Breast epithelium (tissue), 4 donors: ENCODE results near the gene KCNA1. TPM values are rescaled to one million over a fixed set of nuclear protein-coding genes. Genes with fewer than 3 reads are reported as not detected.
A peak's percentile ranks its signal among the peaks of the same experiment; 100 is the strongest.

Experiments used
- DNase-seq, 2 donors: peaks; one replicate each; pipeline ENCODE4 v3.0.0-alpha.2; 2019; ENCODE audit warnings: low spot score in 2 of 2
- H3K27ac ChIP-seq, 2 donors: fragments of 200-600 bp; sonication (generic) in 1 of 2; one replicate each; pipeline ENCODE4 v1.5.1; 2016 to 2019; ENCODE audit warnings: mild to moderate bottlenecking in 1 of 2
- H3K27me3 ChIP-seq, 2 donors: fragments of 200-600 bp; sonication (generic) in 1 of 2; one replicate each; pipeline versions ENCODE4 v1.5.1 to v1.6.0; 2017 to 2019; ENCODE audit warnings: control low read depth in 1 of 2, mild to moderate bottlenecking in 1 of 2
- H3K36me3 ChIP-seq: fragments of 200-600 bp; one replicate; pipeline ENCODE4 v1.5.1; 2019
- H3K4me1 ChIP-seq, 2 donors: fragments of 200-600 bp; sonication (generic); one replicate each; pipeline ENCODE4 v1.5.1; 2016 to 2019; ENCODE audit warnings: control low read depth in 1 of 2
- H3K4me3 ChIP-seq, 3 donors: fragments of 200-600 bp; sonication (generic); 1 replicate in 2 of 3; 2 replicates in 1 of 3; pipeline ENCODE4 v1.5.1; 2016 to 2019; ENCODE audit warnings: mild to moderate bottlenecking in 3 of 3, moderate library complexity in 2 of 3
- H3K9me3 ChIP-seq, 2 donors: fragments of 200-600 bp; sonication (generic) in 1 of 2; one replicate each; pipeline ENCODE4 v1.5.1; 2016 to 2019; ENCODE audit warnings: control low read depth in 1 of 2
- POLR2A ChIP-seq: fragments of 450-650 bp; IDR thresholded peaks from one replicate; pipeline ENCODE4 v1.6.1; 2016; ENCODE audit warnings: antibody characterized with exemption, mild to moderate bottlenecking, moderate library complexity
- POLR2AphosphoS5 ChIP-seq, 3 donors: sonication (generic); formaldehyde crosslinking; IDR thresholded peaks; one replicate each; pipeline ENCODE4 v1.6.1; 2017; ENCODE audit warnings: antibody characterized with exemption in 3 of 3
- intact Hi-C: fragments of 100-400 bp; cut with DNase I; formaldehyde crosslinking; loops from one replicate; pipeline ENCODE4 v1.15.1; 2023; ENCODE audit warnings: low total_unique reads
- total RNA-seq, 3 donors: library from RNA; depleted of rRNA; stranded (reverse); fragments of >200 nt; gene quantifications; one replicate each; pipeline ENCODE4 v1.1.0, GENCODE V29; 2016
- TF ChIP-seq, protein P1 (sequence below), 3 donors: fragments of 450-650 bp; IDR thresholded peaks; one replicate each; pipeline ENCODE4 v1.5.1; 2016 to 2017; ENCODE audit warnings: antibody characterized with exemption in 3 of 3, mild to moderate bottlenecking in 3 of 3, moderate library complexity in 3 of 3

Gene KCNA1
- total RNA-seq, 3 donors from 2014 or later, result 0.48 to 1.3 (median 1.3) TPM

DNA sequence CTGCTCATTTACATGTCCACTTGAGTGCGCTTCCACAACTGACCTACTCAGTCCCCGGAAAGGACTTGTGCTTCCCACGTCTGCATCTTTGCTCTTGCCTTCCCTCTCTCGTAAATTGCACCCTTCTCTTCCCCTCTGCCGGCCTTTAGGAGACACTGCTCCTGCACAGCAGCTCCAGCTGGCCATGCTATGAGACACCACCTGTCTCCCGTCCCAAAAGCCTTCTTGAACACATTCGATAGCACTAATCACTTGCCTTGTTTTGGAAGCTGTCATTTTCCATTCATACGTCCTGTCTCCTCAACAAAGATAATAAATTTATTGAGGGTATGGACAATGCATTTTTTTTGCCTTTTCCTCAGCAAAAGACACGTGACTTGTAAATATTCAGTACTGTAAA, 15.7 kb upstream of the KCNA1 start:
- intact Hi-C loops, result no loop called here
- H3K36me3 ChIP-seq, result no peaks in the 10 kb centered on the region
- H3K27ac ChIP-seq, result no peak overlapping the region
- H3K9me3 ChIP-seq, result no peaks in the 10 kb centered on the region
- TF ChIP-seq POLR2A (no peak), POLR2AphosphoS5 (IDR thresholded peaks at IDR 0.05) (no peak)
- TF ChIP-seq, protein P1, sequence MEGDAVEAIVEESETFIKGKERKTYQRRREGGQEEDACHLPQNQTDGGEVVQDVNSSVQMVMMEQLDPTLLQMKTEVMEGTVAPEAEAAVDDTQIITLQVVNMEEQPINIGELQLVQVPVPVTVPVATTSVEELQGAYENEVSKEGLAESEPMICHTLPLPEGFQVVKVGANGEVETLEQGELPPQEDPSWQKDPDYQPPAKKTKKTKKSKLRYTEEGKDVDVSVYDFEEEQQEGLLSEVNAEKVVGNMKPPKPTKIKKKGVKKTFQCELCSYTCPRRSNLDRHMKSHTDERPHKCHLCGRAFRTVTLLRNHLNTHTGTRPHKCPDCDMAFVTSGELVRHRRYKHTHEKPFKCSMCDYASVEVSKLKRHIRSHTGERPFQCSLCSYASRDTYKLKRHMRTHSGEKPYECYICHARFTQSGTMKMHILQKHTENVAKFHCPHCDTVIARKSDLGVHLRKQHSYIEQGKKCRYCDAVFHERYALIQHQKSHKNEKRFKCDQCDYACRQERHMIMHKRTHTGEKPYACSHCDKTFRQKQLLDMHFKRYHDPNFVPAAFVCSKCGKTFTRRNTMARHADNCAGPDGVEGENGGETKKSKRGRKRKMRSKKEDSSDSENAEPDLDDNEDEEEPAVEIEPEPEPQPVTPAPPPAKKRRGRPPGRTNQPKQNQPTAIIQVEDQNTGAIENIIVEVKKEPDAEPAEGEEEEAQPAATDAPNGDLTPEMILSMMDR (IDR thresholded peaks at IDR 0.05), result no peak
- DNase-seq, result no peak
- no peaks in the 10 kb centered on the region for H3K4me1 ChIP-seq
- H3K27me3 ChIP-seq, result peaks cover 0 to 14% of the 10 kb centered on the region in 2 donors
- H3K4me3 ChIP-seq, result no peak overlapping the region

DNA sequence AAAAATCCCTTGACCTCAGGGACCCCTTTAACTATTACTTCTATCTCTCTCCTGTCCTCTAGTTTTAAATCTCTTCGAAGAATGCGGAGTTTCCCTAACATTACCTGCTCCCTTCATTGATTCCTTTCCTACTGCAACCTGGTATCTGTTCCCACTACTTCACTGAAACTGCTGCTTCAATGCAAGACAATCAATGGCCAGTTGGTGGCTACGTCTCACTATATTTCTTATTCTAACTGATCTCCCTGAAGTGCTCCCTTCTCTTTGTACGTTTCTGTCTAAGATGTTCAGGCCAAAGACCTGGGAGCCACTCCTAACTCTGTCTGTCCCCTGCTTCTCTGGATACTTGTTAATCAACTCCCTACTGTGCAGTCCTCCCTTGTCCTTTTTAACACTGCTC, 10.3 kb upstream of the KCNA1 start:
- TF ChIP-seq POLR2A (no peak), POLR2AphosphoS5 (IDR thresholded peaks at IDR 0.05) (no peak)
- TF ChIP-seq, protein P1 (IDR thresholded peaks at IDR 0.05), result no peak
- intact Hi-C loops, result no loop called here
- Histone ChIP-seq H3K27me3 (no peaks in the 10 kb centered on the region), H3K9me3 (no peaks in the 10 kb centered on the region), H3K4me3 (no peak overlapping the region), H3K4me1 (no peaks in the 10 kb centered on the region), H3K36me3 (no peaks in the 10 kb centered on the region), H3K27ac (no peak overlapping the region)
- DNase-seq, result no peak

DNA sequence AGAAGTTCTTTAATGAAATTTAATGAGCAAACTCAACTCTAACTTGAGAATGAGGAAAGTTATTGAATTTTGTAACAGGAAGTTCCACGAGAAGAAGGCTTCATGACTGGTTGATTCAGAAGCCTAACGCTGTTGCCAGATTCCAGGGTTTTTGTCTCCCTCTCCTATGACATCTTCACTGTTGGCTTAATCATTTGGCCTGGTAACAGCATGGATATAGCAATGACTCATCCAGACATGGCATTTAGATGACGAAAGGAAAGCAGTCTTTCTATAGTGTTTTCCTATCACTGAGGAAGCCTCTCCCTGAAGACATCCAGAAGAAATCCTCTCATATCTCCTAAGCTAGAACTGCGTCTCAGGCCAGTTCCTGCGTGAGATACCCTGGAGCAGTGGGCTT, 9.4 kb upstream of the KCNA1 start:
- H3K4me1 ChIP-seq, result no peaks in the 10 kb centered on the region

DNA sequence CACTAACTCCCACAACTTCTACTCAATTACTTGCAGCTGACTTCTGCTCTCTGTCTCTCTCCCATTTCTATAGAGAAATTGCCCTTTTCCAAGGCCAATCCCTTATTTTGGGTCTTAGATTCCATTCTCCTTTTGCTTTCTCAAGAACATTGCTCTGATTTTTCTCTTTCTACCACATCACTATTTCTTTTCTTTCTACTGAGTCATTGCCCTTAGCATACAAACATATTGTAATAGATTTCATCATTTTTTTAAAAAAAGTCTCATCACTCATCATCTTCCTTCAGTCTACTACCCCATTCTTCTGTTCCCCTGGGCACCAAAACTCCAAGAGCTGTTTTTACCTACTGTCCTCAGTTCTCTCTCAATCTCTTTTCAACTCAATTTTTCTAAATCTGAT, 4.4 kb upstream of the KCNA1 start:
- Histone ChIP-seq H3K27ac (no peak overlapping the region), H3K27me3 (peaks cover 0 to 40% of the 10 kb centered on the region in 2 donors)
- intact Hi-C loops, result no loop called here

More for the DNA sequence above, 9.4 kb upstream of the KCNA1 start:
- intact Hi-C loops, result no loop called here
- no peak overlapping the region for H3K4me3 ChIP-seq
- TF ChIP-seq POLR2AphosphoS5 (IDR thresholded peaks at IDR 0.05) (no peak), POLR2A (no peak)
- TF ChIP-seq, protein P1 (IDR thresholded peaks at IDR 0.05), result no peak
- peaks cover 0 to 9% of the 10 kb centered on the region in 2 donors for H3K27me3 ChIP-seq
- DNase-seq, result no peak
- no peaks in the 10 kb centered on the region for H3K36me3 ChIP-seq
- no peak overlapping the region for H3K27ac ChIP-seq
- H3K9me3 ChIP-seq, result no peaks in the 10 kb centered on the region

DNA sequence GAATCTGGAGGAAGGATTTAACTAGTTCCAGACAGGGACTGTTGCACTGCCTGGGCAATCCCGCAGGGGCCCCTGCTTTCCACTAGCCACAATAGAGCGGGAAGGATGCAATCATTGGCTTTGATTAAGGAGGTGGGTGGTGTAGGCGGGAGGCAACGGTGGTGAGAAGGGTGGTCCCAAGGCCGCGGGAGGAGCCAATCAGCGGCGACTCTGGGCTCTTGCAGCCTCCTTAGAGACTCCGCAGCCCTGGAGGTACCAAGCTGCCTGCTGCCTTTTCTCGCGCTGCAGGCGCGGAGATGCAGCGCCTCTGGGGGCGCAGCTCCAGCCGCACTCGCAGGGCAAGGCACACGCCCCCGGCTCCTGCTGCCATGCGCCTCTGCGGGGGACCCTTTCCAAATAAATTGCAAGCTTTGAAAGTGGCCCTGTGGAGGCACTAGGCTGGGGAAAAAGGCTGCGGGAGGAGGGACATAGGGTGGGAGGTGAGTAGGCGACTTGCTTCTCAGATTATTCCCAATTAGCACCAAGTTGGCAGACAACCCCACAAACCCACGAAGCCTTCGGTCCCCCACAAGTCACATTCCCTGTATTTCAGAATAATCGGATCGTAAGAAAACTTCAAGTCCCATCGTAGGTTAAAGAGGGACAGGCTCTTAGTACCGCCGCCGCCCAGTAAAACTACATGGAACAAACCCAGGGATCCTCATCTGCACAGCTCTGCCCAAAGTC, 858 bp upstream of the KCNA1 start:
- no peak overlapping the region for H3K27ac ChIP-seq
- DNase-seq, result no peak
- H3K4me1 ChIP-seq, result peaks cover 4% of the 10 kb centered on the region in 2 donors
- peak overlapping the region; percentile 46 to 80 (median 60) for H3K4me3 ChIP-seq
- TF ChIP-seq, protein P1 (IDR thresholded peaks at IDR 0.05), result no peak
- TF ChIP-seq POLR2A (no peak), POLR2AphosphoS5 (IDR thresholded peaks at IDR 0.05) (no peak)
- H3K27me3 ChIP-seq, result peaks cover 0 to 53% of the 10 kb centered on the region in 2 donors
- no peaks in the 10 kb centered on the region for H3K36me3 ChIP-seq
- intact Hi-C loops, result no loop called here
- no peaks in the 10 kb centered on the region for H3K9me3 ChIP-seq

More for the DNA sequence above, 4.4 kb upstream of the KCNA1 start:
- no peak overlapping the region for H3K4me3 ChIP-seq
- TF ChIP-seq POLR2AphosphoS5 (IDR thresholded peaks at IDR 0.05) (no peak), POLR2A (no peak)
- TF ChIP-seq, protein P1 (IDR thresholded peaks at IDR 0.05), result no peak
- H3K36me3 ChIP-seq, result no peaks in the 10 kb centered on the region
- no peaks in the 10 kb centered on the region for H3K9me3 ChIP-seq
- H3K4me1 ChIP-seq, result peaks cover 4% of the 10 kb centered on the region in 2 donors
- no peak for DNase-seq
